Measurements from ENCODE around the gene TGFB1I1. TPM values are rescaled to one million over a fixed set of nuclear protein-coding genes. Genes with fewer than 3 reads are reported as not detected.

Gene TGFB1I1
- total and polyA plus RNA-seq, 2 of the 13 experiments (the other 11 are each of a cell fraction or from before 2014, with no cell fraction given) = 0.80 to 2.9 TPM

DNA sequence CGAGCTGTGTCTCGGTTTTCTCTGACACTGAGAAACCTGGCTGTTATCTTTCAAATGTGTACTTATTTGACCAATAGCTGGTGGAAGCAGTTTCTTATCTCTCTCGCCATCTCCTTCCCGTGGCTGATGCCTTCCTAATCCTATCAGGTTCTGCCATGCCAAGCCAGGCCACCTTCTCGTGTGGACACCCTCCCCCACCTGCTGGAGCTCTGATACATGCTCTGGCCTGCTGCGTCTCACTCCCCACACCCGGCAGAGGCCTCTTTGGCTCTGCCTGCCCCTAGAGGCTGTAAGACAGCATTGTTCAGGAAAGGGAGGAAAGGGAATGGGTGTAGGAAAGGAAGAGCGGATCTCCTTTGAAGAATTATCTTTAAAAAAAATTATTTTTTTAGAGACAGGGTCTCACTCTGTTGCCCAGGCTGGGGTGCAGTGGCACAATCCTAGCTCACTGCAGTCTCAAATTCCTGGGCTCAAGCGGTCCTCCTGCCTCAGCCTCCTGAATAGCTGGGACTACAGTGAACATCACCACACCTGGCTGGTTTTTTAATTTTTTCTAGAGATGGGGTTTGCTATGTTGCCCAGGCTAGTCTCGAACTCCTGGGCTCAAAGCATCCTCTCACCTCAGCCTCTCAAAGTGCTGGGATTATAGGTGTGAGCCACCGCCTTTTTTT lies 20.1 kb upstream of the TGFB1I1 start (continued):
- TF ChIP-seq, protein P1, sequence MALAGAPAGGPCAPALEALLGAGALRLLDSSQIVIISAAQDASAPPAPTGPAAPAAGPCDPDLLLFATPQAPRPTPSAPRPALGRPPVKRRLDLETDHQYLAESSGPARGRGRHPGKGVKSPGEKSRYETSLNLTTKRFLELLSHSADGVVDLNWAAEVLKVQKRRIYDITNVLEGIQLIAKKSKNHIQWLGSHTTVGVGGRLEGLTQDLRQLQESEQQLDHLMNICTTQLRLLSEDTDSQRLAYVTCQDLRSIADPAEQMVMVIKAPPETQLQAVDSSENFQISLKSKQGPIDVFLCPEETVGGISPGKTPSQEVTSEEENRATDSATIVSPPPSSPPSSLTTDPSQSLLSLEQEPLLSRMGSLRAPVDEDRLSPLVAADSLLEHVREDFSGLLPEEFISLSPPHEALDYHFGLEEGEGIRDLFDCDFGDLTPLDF (CRISPR knock-in tag; IDR thresholded peaks at IDR 0.05) = no peak
- TF ChIP-seq KAT8 (CRISPR knock-in tag; IDR thresholded peaks at IDR 0.05) = 0 out of 2 replicates have a peak, but pooled peaks have one; percentile 19
- 0 out of 2 replicates have a peak, but pooled peaks have one; percentile 52 for TF ChIP-seq ZNF619 (CRISPR knock-in tag; IDR thresholded peaks at IDR 0.05)
- no peak for TF ChIP-seq SNRNP70 (IDR thresholded peaks at IDR 0.05; ENCODE audit: low read depth, low read length)
- no peak for TF ChIP-seq EED (CRISPR knock-in tag; IDR thresholded peaks at IDR 0.05)
- TF ChIP-seq MAFF (IDR thresholded peaks at IDR 0.05; ENCODE audit: low read depth, low read length) = no peak
- no peak for TF ChIP-seq NFYC (CRISPR knock-in tag; IDR thresholded peaks at IDR 0.05)
- TF ChIP-seq ZNF256 (CRISPR knock-in tag; conservative IDR thresholded peaks at IDR 0.05) = no peak
- TF ChIP-seq, protein P2, sequence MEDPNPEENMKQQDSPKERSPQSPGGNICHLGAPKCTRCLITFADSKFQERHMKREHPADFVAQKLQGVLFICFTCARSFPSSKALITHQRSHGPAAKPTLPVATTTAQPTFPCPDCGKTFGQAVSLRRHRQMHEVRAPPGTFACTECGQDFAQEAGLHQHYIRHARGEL (CRISPR knock-in tag; IDR thresholded peaks at IDR 0.05) = no peak
- TF ChIP-seq, protein P3, sequence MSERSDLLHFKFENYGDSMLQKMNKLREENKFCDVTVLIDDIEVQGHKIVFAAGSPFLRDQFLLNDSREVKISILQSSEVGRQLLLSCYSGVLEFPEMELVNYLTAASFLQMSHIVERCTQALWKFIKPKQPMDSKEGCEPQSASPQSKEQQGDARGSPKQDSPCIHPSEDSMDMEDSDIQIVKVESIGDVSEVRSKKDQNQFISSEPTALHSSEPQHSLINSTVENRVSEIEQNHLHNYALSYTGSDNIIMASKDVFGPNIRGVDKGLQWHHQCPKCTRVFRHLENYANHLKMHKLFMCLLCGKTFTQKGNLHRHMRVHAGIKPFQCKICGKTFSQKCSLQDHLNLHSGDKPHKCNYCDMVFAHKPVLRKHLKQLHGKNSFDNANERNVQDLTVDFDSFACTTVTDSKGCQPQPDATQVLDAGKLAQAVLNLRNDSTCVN (CRISPR knock-in tag; IDR thresholded peaks at IDR 0.05; ENCODE audit: borderline replicate concordance) = peak; percentile 38; the same call in 1 of the 2 replicates
- TF ChIP-seq FOXA3 (CRISPR knock-in tag; IDR thresholded peaks at IDR 0.05) = no peak
- TF ChIP-seq, protein P4, sequence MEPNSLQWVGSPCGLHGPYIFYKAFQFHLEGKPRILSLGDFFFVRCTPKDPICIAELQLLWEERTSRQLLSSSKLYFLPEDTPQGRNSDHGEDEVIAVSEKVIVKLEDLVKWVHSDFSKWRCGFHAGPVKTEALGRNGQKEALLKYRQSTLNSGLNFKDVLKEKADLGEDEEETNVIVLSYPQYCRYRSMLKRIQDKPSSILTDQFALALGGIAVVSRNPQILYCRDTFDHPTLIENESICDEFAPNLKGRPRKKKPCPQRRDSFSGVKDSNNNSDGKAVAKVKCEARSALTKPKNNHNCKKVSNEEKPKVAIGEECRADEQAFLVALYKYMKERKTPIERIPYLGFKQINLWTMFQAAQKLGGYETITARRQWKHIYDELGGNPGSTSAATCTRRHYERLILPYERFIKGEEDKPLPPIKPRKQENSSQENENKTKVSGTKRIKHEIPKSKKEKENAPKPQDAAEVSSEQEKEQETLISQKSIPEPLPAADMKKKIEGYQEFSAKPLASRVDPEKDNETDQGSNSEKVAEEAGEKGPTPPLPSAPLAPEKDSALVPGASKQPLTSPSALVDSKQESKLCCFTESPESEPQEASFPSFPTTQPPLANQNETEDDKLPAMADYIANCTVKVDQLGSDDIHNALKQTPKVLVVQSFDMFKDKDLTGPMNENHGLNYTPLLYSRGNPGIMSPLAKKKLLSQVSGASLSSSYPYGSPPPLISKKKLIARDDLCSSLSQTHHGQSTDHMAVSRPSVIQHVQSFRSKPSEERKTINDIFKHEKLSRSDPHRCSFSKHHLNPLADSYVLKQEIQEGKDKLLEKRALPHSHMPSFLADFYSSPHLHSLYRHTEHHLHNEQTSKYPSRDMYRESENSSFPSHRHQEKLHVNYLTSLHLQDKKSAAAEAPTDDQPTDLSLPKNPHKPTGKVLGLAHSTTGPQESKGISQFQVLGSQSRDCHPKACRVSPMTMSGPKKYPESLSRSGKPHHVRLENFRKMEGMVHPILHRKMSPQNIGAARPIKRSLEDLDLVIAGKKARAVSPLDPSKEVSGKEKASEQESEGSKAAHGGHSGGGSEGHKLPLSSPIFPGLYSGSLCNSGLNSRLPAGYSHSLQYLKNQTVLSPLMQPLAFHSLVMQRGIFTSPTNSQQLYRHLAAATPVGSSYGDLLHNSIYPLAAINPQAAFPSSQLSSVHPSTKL (CRISPR knock-in tag; IDR thresholded peaks at IDR 0.05) = peak; percentile 52; the same call in 1 of the 2 replicates
- peak; percentile 17 for TF ChIP-seq RBM22 (optimal IDR thresholded peaks at IDR 0.05; ENCODE audit: low read length)
- TF ChIP-seq FOXO1 (CRISPR knock-in tag; IDR thresholded peaks at IDR 0.05) = 0 out of 2 replicates have a peak, but pooled peaks have one; percentile 33
- no peak for TF ChIP-seq ZBTB42 (CRISPR knock-in tag; IDR thresholded peaks at IDR 0.05)
- TF ChIP-seq SP2 (CRISPR knock-in tag; IDR thresholded peaks at IDR 0.05) = no peak
- TF ChIP-seq ETV6 (CRISPR knock-in tag; conservative IDR thresholded peaks at IDR 0.05) = no peak; the same call in 1 of the 2 replicates
- TF ChIP-seq, protein P5, sequence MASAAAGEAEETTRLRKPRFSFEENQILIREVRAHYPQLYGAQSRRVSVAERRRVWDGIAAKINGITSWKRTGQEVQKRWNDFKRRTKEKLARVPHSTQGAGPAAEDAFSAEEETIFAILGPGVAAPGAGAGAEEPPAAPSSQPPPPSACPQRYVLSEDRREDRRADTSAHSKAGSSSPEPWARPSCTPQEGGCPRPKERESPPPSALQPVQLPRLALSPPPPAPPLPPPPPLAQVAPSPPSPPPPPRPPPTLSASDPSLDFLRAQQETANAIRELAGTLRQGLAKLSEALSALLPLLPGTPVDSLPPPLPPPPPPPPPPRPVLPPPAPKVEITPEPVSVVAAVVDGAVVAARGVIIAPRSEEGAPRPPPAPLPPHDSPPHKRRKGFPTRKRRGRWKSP (CRISPR knock-in tag; IDR thresholded peaks at IDR 0.05) = no peak
- TF ChIP-seq MAFG (CRISPR knock-in tag; IDR thresholded peaks at IDR 0.05) = no peak
- TF ChIP-seq ZNF558 (CRISPR knock-in tag; IDR thresholded peaks at IDR 0.05; ENCODE audit: borderline replicate concordance) = no peak
